ENCODE data around the gene MEOX1. TPM values are rescaled to one million over a fixed set of nuclear protein-coding genes. Genes with fewer than 3 reads are reported as not detected.

The MEOX1 gene
- polyA plus RNA-seq, 4 donors: 13.6 to 27.1 (median 17.7) TPM

DNA sequence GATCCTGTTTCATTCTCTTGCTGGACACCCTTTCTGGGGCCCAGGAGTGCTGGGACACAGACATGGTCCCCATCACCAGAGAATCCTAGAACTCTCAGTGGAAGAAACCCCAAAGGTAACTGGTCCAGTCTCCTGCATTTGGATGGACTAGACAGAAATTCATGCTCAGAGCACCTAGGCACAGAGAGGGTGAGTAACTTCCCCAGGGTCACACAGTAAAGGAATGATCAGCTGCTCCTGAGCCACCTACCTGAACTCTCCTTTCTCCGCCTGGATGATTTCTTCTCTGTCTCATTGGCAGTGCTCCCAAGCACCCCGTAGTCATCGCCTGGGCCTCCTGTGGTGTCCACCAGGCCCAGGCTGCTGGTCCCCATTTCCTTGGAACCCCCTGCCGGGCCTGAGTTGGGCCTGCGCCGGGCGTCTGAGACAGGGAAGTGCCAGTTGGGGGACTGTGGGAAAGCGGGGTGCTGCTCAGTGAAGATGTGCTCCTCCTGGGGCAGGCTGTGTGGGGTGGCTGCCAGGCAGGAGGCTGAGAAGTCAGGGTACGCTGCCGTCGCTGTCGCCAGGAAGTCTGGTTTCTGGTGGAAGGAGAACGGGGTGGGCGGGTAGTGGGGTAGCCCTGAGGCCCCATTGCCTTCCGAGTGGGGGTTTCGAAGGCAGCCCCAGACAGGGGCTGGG, 767 bp downstream of the MEOX1 start:
- DNase-seq (ENCODE audit: low read depth in 4 of 4, low spot score in 3 of 4): no peak

DNA sequence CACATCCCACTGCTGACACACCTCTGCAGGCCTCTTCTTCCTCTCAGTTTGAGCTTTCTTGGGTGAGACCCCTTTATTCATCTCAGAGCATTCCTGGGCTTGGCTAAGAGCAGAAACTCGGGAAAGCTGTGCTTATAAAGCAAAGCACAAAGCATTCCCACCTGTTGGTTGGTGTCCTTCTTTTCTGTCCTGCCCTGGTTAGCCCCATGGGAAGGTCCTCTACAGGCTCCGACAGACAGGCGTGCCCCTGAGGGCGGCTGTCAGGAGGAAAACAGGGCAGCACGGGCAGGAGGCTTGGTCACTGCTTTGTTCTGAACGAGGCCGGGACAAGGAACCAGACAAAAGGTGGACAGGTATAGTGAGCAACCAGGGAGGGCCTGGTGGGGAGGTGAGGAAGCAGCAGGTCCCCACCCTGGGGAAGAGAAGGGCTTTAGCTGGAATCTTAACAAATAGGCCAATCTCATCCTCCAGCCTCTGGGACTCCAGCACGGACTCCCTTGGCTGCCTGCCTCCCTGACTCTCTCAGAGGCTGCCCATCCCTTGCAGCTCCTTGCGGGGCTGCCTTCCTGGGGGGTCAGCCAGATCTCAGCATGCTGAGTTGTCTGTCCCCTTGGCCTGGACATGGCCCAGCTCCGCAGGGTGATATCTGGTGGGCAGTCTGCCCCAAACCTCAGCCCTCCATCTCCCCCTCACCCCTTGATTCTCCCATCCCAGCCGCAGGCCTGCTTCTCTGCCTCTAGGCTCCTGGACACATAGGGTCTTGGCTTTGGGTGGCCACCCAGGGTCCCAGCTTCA, 1.7 kb downstream of the MEOX1 start:
- no peak for DNase-seq (ENCODE audit: low read depth in 4 of 4, low spot score in 3 of 4)

DNA sequence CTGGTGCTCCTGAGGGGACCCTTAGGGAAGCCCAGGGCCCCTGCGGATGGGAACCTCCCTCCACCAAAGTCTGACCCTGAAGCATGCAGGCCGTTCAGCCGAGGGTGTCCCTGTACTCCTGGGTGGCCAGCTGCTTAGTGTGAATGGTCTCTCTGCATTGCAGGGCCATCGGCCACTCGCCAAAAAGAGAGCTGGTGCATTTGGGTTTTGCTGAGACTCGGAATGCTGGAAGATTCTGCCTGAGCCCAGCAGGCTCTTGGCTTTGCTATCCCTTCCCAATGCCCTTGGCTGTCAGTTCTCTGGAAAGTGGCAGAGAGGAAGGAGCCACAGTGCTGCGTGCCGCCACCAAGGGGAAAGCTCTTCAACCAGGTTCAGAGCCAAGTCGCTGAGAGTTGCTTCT, 2.8 kb downstream of the MEOX1 start:
- no peak for DNase-seq (ENCODE audit: low read depth in 4 of 4, low spot score in 3 of 4)

DNA sequence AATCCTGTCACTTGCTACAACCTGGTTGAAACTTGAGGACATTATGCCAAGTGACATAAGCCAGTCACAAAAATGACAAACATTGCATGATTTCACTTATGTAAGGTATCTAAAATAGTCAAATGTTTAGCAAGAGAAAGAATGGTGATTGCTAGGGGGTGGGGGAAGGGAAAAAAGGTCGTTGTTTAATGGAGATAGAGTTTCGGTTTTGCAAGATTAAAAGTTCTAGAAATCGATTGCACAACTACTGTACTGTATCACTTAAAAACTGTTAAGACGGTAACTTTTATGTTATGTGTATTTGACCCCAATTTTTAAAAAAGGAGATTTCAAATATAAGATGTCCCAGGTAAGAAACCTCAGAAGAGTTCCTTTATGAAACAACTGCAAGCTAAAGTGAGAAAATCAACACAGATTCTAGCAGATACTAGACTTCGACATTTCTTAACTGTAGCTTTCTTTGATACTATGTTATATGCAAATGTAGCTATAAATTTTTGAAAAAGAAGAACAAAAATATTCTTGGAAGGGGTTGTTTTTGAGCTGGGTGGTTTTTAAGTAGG, 5.9 kb downstream of the MEOX1 start:
- no peak for DNase-seq (ENCODE audit: low read depth in 4 of 4, low spot score in 3 of 4)

DNA sequence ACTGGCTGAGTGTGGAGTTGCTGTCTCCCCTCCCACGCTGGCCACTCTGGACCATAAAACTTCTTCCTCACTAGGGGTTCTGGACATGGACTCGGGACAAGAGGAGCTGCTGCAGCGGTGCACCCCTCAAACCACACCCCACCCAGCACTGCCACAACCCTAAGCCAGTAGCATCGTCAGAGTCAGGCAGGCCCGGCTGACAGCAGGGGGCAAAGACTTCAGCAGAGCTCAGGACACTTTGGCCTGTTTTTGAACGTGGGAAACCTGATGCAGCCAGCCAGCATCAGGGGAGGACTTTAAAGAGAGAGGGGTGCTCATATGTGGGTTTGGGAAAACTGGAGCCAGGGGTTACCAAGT, 9.6 kb downstream of the MEOX1 start:
- no peak for DNase-seq (ENCODE audit: low read depth in 4 of 4, low spot score in 3 of 4)

DNA sequence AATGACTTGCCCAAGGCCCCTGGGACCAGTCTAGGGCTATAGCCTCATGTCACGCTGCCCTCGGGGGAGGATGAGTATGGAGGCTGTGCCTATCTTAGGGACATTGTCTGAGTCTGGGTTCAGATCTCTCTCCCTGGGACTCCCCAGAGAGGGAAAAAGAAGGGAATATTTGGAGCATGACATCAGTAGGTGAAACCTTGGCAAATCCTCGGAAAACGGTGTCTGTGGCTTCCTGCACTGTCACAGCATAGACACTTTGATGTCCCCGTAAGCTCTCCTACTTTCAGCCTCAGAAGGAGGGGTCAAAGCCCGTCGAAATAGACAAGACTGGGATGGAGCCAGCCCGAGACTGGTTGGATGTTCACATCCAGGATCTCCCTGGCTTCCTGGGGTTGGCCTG, 11.3 kb downstream of the MEOX1 start:
- no peak for DNase-seq (ENCODE audit: low read depth in 4 of 4, low spot score in 3 of 4)

DNA sequence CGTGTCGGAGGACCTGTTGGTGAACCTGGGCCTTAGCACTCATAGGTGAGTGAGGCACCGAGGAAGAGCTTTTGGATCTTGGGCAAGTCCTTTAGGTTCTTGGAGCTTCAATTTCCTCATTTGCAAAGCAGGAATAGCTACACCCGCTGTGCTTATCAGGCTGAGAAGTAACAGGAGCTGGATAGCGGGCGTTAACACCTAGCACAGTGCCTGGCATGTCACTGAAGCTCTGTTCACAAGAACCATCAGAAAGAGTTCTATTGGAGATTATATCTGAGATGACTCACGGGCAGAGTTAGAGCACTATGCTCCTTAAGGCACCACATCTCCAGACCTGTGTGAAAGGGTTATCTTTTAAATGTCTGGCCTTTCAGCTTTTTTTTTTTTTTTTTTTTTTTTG, 12.8 kb downstream of the MEOX1 start:
- DNase-seq (ENCODE audit: low read depth in 4 of 4, low spot score in 3 of 4): no peak

DNA sequence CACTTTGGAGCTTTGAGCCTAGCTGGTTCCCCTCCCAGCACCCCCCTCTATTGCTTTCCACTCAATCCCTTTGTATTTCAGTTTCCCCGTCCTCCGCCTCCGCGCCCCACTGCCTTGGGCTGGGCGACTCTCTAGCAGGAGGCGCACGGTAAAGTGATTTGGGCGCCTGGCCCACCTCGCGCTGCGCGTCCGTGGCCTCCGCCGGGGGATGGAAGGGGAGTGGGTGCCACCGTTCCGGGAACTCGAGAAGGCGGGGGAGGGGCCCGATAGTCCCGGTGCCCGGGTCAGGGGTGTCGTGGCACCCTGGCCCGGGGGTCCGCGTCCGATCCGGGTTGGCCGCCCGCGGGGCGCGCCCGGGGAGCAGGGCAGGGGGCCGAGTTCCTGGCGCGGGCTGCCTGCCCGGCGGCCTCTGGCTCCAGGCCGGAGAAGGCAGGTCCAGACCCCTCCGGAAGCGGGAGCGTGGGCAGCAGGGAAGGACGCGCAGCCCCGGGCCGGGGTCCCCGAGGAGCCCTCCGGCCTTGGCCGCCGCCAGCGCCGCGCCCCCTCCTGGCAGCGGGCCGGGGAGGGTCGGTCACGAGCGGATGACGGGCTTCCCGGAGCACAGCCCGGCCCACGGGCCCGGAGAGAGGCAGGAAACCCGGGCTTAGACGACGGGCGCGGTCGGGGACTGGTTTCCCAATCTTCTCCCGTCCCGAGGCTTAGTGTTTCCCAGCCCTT, 15.8 kb downstream of the MEOX1 start:
- no peak for DNase-seq (ENCODE audit: low read depth in 4 of 4, low spot score in 3 of 4)

DNA sequence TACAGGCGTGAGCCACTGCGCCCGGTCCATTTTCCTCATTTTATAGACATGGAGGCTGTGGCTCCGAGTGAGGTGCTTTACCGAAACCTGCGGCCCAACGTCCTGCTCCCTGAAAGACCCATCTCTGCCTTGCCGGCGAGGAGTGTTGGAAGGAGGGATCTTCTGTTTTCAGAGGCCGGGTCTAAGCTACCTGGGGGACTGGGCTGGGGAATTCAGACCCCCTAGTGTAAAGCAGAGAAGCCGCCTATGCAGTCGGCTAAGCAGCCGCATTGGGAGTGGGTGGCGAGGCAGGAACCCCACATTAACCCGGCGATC, 16.3 kb downstream of the MEOX1 start:
- no peak for DNase-seq (ENCODE audit: low read depth in 4 of 4, low spot score in 3 of 4)

DNA sequence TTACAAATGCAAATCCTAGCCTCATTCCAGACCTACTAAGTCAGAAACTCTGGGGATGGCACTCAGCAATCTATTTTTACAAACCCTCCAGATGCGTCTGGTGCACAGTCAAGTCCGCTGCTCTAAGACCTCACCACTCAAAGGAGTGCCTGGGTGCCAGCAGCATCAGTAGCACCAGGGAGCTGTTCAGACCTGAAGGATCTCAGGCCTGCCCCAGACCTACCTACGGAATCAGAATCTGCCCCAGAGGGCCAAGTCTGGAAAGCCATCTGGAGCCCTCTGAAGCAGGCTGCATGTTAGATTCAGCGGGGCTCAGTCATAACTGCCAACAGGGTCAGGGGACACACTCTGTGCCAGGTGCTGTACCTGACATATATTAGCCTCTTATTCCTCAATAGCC, 17.6 kb downstream of the MEOX1 start:
- no peak for DNase-seq (ENCODE audit: low read depth in 4 of 4, low spot score in 3 of 4)

DNA sequence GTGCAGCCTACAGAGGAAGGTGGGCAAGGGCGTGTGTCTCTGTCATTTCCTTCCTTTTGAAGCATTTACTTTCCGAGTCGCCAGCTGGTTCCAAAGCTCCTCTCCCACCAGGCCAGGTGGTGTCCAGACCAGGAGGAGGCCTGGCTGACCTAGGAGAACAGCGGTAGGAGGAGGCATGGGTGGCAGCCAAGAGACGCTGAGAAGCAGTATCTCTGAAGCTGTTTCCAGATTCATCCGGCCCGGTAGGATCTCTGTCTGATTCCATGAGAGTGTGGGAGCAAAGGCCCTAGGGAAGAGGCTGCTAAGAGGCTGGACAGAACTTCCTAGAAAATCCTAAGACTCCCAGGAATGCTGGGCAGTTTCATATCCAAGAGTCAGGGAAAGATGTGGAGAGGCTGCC, 20.3 kb downstream of the MEOX1 start:
- DNase-seq (ENCODE audit: low read depth in 4 of 4, low spot score in 3 of 4): no peak

DNA sequence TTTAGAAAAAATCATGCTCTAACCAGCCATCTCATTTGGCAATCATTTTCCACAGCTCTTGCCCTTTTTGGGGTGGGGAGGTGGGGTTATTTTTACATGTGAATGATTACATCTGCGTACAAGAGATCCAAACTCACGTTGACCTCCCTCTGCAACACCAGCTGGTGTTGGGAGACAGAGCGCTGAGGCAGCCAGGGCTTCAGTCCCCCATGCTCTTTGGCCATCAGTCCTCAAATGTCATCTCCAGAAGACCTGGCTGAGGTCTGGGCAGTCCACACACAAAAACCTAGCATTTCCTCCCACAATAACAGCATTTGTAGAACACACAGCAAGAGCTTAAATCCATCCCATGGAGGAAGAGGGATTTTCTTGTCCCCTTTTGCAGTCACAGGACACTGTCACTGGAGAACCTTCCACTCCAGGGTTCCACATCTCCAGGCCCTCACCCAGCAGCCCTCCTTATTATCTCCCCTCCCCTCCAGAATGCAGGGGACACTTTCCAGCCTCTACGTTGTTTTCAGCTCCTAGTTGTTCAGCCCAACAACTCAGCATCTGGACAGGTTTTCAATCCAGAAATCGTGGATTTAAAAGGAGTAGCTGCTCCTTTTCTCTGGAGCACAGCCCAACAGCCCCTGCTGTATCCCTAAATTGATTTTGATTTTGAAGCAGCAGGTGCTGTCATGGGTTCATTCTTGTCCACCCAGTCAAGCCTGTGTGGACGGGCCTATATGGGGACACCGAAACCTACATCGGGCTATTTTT, 21.1 kb downstream of the MEOX1 start:
- DNase-seq (ENCODE audit: low read depth in 4 of 4, low spot score in 3 of 4): no peak

DNA sequence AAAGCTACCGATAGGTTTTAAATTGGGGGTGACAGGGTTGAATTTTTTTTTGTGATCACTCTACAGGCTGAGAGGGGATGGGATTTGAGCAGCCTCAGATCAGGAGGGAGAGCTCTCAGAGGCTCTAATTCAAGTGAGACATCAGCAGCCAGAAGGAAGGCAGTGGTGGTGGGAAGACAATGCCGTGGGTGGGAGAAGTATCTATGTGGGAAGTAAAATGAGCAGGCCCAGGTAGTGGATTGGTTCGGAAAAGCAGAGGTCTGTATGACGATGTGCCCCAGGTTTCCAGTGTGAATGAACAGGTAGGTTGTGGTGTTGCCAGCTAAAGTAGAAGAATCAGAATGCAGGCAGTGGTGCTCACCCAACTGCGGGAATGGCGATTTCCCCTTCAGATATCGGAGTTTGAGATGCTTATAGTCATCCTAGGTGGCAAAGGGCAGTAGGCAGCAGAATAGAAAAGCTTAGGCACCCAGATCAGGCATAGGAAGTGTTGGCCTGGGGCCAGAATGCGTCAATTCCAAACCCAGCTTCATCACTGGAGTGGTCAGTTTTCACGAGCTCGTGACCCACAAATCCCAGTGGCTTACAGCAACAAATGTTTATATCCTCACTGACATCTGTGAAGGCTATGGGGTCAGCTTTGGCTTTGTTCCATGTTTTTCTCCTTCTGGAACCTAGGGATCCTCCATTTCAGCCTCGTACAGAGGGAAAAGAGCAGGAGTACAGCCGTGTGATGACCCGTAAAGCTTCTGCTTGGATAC, 24.0 kb downstream of the MEOX1 start:
- DNase-seq (ENCODE audit: low read depth in 4 of 4, low spot score in 3 of 4): no peak

DNA sequence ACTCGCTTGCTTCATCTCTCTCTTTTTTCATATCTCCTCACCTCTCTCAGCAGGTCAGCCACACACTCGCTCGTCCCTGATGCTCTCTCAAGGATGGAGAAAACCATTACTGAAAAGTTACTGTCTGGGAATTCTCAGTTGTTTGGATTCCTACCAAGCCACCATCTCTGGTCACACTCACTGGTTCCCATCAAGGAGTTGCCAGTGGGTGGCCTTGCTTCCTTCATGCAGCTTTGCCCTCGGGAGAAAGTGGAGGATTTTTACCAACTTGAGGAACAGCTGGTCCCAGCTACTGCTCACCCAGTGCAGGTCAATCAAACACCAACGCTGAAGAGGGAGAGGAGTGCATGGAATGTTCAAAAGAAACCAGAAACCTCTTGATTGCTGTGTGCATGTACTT, 25.3 kb downstream of the MEOX1 start:
- DNase-seq (ENCODE audit: low read depth in 4 of 4, low spot score in 3 of 4): no peak

DNA sequence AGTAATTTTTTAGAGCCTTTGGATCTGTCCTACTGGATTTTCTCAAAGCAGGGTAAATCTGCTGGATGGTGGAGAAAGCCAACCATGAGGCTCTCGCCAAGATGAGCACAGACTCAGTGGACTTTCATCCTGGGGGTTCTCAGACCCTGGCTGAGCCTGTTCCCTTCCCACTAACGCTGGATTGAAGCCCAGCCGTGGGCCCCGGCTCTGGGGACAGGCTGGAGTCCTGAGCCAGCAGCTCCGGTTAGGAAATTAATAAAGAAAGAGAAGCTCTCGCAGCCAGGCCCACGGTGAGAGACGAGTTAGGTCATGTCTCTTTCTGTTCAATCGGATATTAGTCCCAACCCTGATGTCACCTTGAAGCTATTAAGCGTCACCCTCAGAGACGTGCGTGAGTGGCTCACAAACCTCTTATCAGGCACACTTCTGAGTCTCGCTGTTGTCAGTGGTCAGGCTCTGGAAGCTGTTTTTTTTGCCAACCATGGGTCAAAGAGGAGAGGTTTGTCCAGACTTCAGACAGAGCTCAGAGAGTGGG, 27.1 kb downstream of the MEOX1 start:
- no peak for DNase-seq (ENCODE audit: low read depth in 4 of 4, low spot score in 3 of 4)

DNA sequence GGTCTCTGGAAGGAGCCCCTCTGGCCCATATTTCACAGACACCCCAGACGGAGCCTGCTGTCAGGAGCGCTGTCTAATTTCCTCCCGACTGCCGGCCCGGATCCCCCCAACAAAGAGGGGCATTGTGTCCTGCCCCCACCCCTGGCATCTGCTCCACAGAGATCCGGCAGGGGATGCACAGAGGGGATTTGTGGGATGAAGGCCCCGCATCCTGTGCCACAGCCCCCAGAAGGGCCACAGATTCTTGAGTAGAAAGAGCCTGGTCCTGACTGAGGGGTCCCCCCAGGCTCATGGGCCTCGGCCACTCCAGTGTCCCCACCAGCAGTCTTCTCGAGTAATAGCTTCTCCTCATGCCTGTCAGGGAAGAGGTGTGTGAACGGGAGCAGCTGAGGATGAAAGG, 29.5 kb downstream of the MEOX1 start:
- DNase-seq (ENCODE audit: low read depth in 4 of 4, low spot score in 3 of 4): no peak

DNA sequence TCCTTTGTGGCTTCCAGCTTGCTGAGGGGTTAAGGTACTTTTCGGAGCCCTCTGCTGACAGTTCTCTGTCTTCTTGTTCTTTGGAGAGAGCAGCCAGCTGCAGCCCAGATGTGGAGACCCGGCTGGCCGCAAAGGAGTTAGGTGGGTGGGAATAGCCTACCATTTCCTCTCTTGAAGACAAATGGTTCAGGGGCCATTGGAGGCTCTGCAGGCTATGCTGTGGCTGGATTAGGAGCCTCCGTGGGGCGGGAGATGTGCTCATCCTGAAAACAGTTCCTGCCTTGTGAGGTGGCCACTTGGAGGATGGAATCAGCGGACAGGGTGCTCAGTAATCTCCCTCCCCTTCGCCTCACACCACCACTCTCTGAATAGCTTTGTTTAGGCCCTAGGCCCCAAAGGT, 30.3 kb downstream of the MEOX1 start:
- no peak for DNase-seq (ENCODE audit: low read depth in 4 of 4, low spot score in 3 of 4)

DNA sequence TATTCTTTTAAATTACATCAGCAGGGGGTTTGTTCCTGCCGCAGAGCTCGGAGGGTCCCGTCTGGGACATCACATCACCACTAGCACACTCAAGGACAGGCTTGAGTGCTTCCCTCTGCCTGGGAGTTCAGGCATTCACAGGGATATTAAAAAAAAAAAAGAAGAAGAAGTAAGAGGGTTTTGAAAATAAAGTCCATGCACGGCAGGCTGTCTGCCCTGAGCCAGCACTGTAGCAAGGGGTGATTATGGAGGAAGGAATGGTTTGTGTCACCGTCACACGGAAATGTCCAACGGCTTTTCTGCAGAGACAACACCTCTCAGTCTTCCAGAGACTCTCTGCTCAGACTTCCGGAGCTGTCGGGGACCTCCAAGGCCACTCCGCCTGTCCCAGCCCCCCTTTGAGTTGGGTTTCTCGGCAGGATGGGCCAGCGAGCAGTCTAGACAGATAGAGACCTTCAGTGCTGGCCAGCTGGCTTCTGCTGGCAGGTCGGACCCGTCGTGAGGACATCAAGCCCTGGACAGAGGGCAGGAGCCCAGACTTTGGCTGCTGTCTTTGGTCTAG, 33.6 kb downstream of the MEOX1 start:
- DNase-seq (ENCODE audit: low read depth in 4 of 4, low spot score in 3 of 4): no peak

DNA sequence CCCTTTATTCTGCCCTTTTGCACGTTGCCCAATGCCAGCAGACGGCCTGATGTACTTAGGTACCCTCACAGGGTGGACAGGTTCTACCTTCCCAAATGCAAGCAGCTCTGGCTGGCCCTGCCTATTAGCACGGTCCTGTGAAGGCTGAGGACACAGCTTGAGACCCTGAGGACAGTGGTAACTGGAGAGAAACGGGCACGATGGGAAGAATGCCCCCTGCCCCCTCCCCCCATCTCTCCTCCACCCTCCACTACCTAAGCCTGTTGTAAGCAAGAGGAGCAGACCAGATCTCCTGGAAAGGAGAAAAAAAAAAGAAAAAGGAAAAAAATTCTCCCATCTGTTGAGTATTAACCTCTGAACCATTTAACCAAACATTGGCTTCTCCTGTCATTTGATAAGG, 34.1 kb downstream of the MEOX1 start:
- no peak for DNase-seq (ENCODE audit: low read depth in 4 of 4, low spot score in 3 of 4)

DNA sequence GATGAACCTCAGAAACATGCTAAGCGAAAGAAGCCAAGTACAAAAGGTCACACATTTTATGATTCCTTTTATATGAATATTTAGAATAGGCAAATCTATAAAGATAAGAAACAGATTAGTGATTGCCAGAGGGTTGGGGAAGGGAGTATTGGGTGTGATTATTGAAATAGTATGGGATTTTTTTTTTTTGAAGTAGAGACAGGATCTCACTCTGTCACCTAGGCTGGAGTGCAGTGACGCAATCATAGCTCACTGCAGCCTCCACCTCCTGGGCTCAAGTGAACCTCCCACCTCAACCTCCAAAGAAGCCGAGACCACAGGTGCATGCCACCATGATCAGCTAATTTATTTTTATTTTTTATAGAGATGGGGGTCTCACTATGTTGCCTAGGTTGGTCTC, 35.7 kb downstream of the MEOX1 start:
- no peak for DNase-seq (ENCODE audit: low read depth in 4 of 4, low spot score in 3 of 4)
